SK-N-SH treated with all-trans-retinoic acid at 6 μM for 48 hours (cell line): Measurements from ENCODE around the gene ANP32B.

Experiments used
- ATAC-seq: fragments of 200-7000 bp; cut with Tn5 transposase; 3 replicates; pipeline ENCODE4 v1.9.1; 2020; ENCODE audit warnings: mild to moderate bottlenecking, moderate library complexity
- ARNTL ChIP-seq: fragments of 450-650 bp; formaldehyde crosslinking; IDR thresholded peaks from 2 replicates; pipeline ENCODE4 v1.5.0; 2020; ENCODE audit warnings: low read depth, mild to moderate bottlenecking, moderate library complexity, borderline replicate concordance
- BACH2 ChIP-seq: fragments of 250-450 bp; sonication (Bioruptor Pico); IDR thresholded peaks from 2 replicates; pipeline ENCODE4 v1.9.0; 2021; ENCODE audit warnings: mild to moderate bottlenecking, borderline replicate concordance
- CREB5 ChIP-seq: fragments of 250-450 bp; sonication (Bioruptor Pico); IDR thresholded peaks from 2 replicates; pipeline ENCODE4 v1.5.1; 2020; ENCODE audit warnings: low read depth, mild to moderate bottlenecking, moderate library complexity
- CSDC2 ChIP-seq: fragments of 250-450 bp; sonication (Bioruptor Pico); IDR thresholded peaks from 2 replicates; pipeline ENCODE4 v1.5.0; 2020; ENCODE audit warnings: mild to moderate bottlenecking, moderate library complexity
- ESRRG ChIP-seq: fragments of 250-450 bp; sonication (Bioruptor Pico); IDR thresholded peaks from 2 replicates; pipeline ENCODE4 v1.6.1; 2021; ENCODE audit warnings: mild to moderate bottlenecking
- GLIS3 ChIP-seq: fragments of 250-450 bp; sonication (Bioruptor Pico); IDR thresholded peaks from 2 replicates; pipeline ENCODE4 v1.5.0; 2020; ENCODE audit warnings: mild to moderate bottlenecking, moderate library complexity
- ISL1 ChIP-seq: fragments of 250-450 bp; sonication (Bioruptor Pico); IDR thresholded peaks from 2 replicates; pipeline ENCODE4 v2.1.2; 2022; ENCODE audit warnings: mild to moderate bottlenecking, moderate library complexity
- OSR1 ChIP-seq: fragments of 250-450 bp; sonication (Bioruptor Pico); IDR thresholded peaks from 2 replicates; pipeline ENCODE4 v1.8.0; 2022; ENCODE audit warnings: moderate library complexity, mild to moderate bottlenecking, inconsistent platforms
- PATZ1 ChIP-seq: fragments of 250-450 bp; sonication (Bioruptor Pico); IDR thresholded peaks from 2 replicates; pipeline ENCODE4 v1.8.0; 2020; ENCODE audit warnings: mild to moderate bottlenecking, moderate library complexity, borderline replicate concordance
- PPARA ChIP-seq: fragments of 250-450 bp; sonication (Bioruptor Pico); IDR thresholded peaks from 2 replicates; pipeline ENCODE4 v1.5.0; 2020; ENCODE audit warnings: mild to moderate bottlenecking, borderline replicate concordance
- RARB ChIP-seq: fragments of 250-450 bp; sonication (Bioruptor Pico); IDR thresholded peaks from 2 replicates; pipeline ENCODE4 v1.8.0; 2021; ENCODE audit warnings: mild to moderate bottlenecking, moderate library complexity
- SNAI2 ChIP-seq: fragments of 250-450 bp; sonication (Bioruptor Pico); IDR thresholded peaks from 2 replicates; pipeline ENCODE4 v1.5.0; 2020; ENCODE audit warnings: mild to moderate bottlenecking, moderate library complexity
- TCF4 ChIP-seq: fragments of 250-450 bp; sonication (Bioruptor Pico); IDR thresholded peaks from 2 replicates; pipeline ENCODE4 v1.8.0; 2021; ENCODE audit warnings: mild to moderate bottlenecking, moderate library complexity, borderline replicate concordance
- TOX ChIP-seq: fragments of 250-450 bp; sonication (Bioruptor Pico); IDR thresholded peaks from 2 replicates; pipeline ENCODE4 v1.8.0; 2021; ENCODE audit warnings: mild to moderate bottlenecking, moderate library complexity, borderline replicate concordance
- TSHZ2 ChIP-seq: fragments of 250-450 bp; sonication (Bioruptor Pico); IDR thresholded peaks from 2 replicates; pipeline ENCODE4 v1.5.0; 2020; ENCODE audit warnings: mild to moderate bottlenecking, moderate library complexity
- ZC3H10 ChIP-seq: fragments of 250-450 bp; sonication (Bioruptor Pico); IDR thresholded peaks from 2 replicates; pipeline ENCODE4 v1.5.1; 2021; ENCODE audit warnings: mild to moderate bottlenecking, moderate library complexity
- ZFP3 ChIP-seq: fragments of 250-450 bp; sonication (Bioruptor Pico); IDR thresholded peaks from 2 replicates; pipeline ENCODE4 v1.5.0; 2020; ENCODE audit warnings: mild to moderate bottlenecking, moderate library complexity
- ZNF565 ChIP-seq: fragments of 450-650 bp; formaldehyde crosslinking; conservative IDR thresholded peaks from 2 replicates; pipeline ENCODE4 v1.5.0; 2020; ENCODE audit warnings: low read depth, mild to moderate bottlenecking, moderate library complexity
- ZNF70 ChIP-seq: fragments of 450-650 bp; formaldehyde crosslinking; IDR thresholded peaks from 2 replicates; pipeline ENCODE4 v1.5.0; 2020; ENCODE audit warnings: mild to moderate bottlenecking, moderate library complexity
- ZNF8 ChIP-seq: fragments of 450-650 bp; formaldehyde crosslinking; IDR thresholded peaks from 2 replicates; pipeline ENCODE4 v1.5.0; 2020; ENCODE audit warnings: mild to moderate bottlenecking, moderate library complexity
- TF ChIP-seq, protein P1 (sequence below): fragments of 250-450 bp; sonication (Bioruptor Pico); IDR thresholded peaks from 2 replicates; pipeline ENCODE4 v1.8.0; 2021; ENCODE audit warnings: low read depth, mild to moderate bottlenecking, moderate library complexity, borderline replicate concordance
- TF ChIP-seq, protein P2 (sequence below): fragments of 250-450 bp; sonication (Bioruptor Pico); IDR thresholded peaks from 2 replicates; pipeline ENCODE4 v1.5.1; 2021; ENCODE audit warnings: mild to moderate bottlenecking, moderate library complexity

The ANP32B gene

GRCh38 chr9:98009936-98010335 lies 26.8 kb downstream of the ANP32B start (continued):
- TF ChIP-seq, protein P1, sequence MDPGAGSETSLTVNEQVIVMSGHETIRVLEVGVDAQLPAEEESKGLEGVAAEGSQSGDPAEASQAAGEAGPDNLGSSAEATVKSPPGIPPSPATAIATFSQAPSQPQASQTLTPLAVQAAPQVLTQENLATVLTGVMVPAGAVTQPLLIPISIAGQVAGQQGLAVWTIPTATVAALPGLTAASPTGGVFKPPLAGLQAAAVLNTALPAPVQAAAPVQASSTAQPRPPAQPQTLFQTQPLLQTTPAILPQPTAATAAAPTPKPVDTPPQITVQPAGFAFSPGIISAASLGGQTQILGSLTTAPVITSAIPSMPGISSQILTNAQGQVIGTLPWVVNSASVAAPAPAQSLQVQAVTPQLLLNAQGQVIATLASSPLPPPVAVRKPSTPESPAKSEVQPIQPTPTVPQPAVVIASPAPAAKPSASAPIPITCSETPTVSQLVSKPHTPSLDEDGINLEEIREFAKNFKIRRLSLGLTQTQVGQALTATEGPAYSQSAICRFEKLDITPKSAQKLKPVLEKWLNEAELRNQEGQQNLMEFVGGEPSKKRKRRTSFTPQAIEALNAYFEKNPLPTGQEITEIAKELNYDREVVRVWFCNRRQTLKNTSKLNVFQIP (CRISPR knock-in tag) = no peak
- TF ChIP-seq, protein P2, sequence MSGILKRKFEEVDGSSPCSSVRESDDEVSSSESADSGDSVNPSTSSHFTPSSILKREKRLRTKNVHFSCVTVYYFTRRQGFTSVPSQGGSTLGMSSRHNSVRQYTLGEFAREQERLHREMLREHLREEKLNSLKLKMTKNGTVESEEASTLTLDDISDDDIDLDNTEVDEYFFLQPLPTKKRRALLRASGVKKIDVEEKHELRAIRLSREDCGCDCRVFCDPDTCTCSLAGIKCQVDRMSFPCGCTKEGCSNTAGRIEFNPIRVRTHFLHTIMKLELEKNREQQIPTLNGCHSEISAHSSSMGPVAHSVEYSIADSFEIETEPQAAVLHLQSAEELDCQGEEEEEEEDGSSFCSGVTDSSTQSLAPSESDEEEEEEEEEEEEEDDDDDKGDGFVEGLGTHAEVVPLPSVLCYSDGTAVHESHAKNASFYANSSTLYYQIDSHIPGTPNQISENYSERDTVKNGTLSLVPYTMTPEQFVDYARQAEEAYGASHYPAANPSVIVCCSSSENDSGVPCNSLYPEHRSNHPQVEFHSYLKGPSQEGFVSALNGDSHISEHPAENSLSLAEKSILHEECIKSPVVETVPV (CRISPR knock-in tag) = no peak
- TF ChIP-seq ISL1 (CRISPR knock-in tag) = no peak
- TF ChIP-seq TCF4 (CRISPR knock-in tag) = no peak

DNA sequence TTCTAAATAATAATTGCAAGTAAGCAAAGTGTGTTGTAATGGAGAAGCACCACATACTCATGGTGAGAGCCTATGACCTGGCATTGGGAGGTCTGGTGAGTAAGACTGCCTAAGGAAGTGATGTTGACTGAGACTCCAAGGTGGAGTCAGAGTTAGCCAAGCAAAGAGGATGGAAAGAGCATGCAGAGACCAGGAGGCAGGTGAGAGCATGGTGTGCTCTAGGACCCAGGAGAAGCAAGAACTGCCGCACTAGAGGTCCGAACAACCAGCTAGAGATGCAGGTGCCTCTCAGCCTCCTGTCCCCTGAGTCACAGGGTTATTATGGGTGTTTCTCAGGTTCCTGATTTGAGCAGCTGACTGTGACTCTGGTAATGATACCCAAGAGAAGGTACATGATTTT lies 27.3 kb downstream of the ANP32B start:
- TF ChIP-seq ZC3H10 = no peak
- no peak for TF ChIP-seq OSR1 (CRISPR knock-in tag)
- no peak for TF ChIP-seq TCF4 (CRISPR knock-in tag)
- no peak for TF ChIP-seq ESRRG
- TF ChIP-seq BACH2 (CRISPR knock-in tag) = no peak
- no peak for TF ChIP-seq ZNF565 (CRISPR knock-in tag)
- no peak for TF ChIP-seq RARB (CRISPR knock-in tag)
- no peak for TF ChIP-seq ZFP3 (CRISPR knock-in tag)
- no peak for TF ChIP-seq PPARA (CRISPR knock-in tag)
- TF ChIP-seq SNAI2 (CRISPR knock-in tag) = no peak
- TF ChIP-seq CREB5 (CRISPR knock-in tag) = no peak
- TF ChIP-seq GLIS3 = no peak
- no peak for TF ChIP-seq ARNTL
- TF ChIP-seq ZNF70 = no peak
- no peak for TF ChIP-seq ZNF8
- TF ChIP-seq, protein P1 (CRISPR knock-in tag) = no peak
- TF ChIP-seq TSHZ2 = no peak
- no peak for TF ChIP-seq TOX
- TF ChIP-seq PATZ1 (CRISPR knock-in tag) = no peak
- TF ChIP-seq CSDC2 (CRISPR knock-in tag) = no peak
- ATAC-seq = no peak; the same call in 2 of the 3 replicates

DNA sequence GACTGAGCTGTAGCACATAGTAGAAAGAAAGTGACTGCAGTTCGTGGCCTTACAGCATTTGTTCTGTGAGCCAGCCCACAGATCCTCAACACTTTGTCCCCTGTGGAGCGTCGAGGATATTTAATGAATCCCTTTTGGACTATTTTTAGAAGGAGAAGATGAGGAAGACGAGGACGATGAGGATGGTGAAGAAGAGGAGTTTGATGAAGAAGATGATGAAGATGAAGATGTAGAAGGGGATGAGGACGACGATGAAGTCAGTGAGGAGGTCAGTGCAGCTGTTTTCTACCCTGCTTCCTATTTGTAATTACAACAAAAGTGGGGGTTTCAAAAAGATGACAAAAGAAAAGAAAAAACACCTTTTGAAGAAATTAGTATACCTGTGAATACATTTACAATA lies 28.0 kb downstream of the ANP32B start:
- no peak for TF ChIP-seq CREB5 (CRISPR knock-in tag)
- no peak for ATAC-seq
